K562 (cell line): ENCODE results near the gene OPA3. TPM values are rescaled to one million over a fixed set of nuclear protein-coding genes. Genes with fewer than 3 reads are reported as not detected.
A peak's percentile ranks its signal among the peaks of the same experiment; 100 is the strongest.

Source experiments
- BRD4 ChIP-seq: fragments of 200-600 bp; sonication (generic); IDR thresholded peaks from 2 replicates; pipeline ENCODE4 v1.6.1; 2017; ENCODE audit warnings: inconsistent platforms
- E2F6 ChIP-seq, 2 experiments: IDR thresholded peaks; 2 replicates each; pipeline ENCODE4 v1.6.1; 2011; ENCODE audit warnings: borderline replicate concordance in 1 of 2, control low read depth in 1 of 2, low read depth in 1 of 2, low read length in 1 of 2, mild to moderate bottlenecking in 1 of 2, mixed read lengths in 1 of 2, moderate library complexity in 1 of 2; ENCODE audit not compliant: insufficient read depth in 1 of 2, insufficient read length in 1 of 2, poor library complexity in 1 of 2, severe bottlenecking in 1 of 2; ENCODE audit errors: extremely low read depth in 1 of 2
- ELK1 ChIP-seq: sonication (generic); formaldehyde crosslinking; IDR thresholded peaks from 2 replicates; pipeline ENCODE4 v1.8.1; 2022; ENCODE audit warnings: missing genetic modification reagents
- ETV5 ChIP-seq: sonication (generic); formaldehyde crosslinking; IDR thresholded peaks from 2 replicates; pipeline ENCODE4 v1.4.0; 2020; ENCODE audit warnings: low read depth, mild to moderate bottlenecking, missing genetic modification reagents
- GABPA ChIP-seq: fragments of 200-800 bp; sonication (Bioruptor generic); conservative IDR thresholded peaks from 2 replicates; pipeline ENCODE4 v1.6.1; 2016; ENCODE audit warnings: low read depth, missing genetic modification characterization, missing compliant biosample characterization
- HDAC8 ChIP-seq: fragments of 450-650 bp; IDR thresholded peaks from 2 replicates; pipeline ENCODE4 v1.6.1; 2016; ENCODE audit warnings: mild to moderate bottlenecking, missing genetic modification characterization, moderate library complexity, missing compliant biosample characterization
- NFIC ChIP-seq: fragments of 450-650 bp; IDR thresholded peaks from 2 replicates; pipeline ENCODE4 v1.6.1; 2017; ENCODE audit warnings: mild to moderate bottlenecking, inconsistent platforms
- NR2C1 ChIP-seq, 2 experiments: fragments of 450-650 bp; IDR thresholded peaks; 2 replicates each; pipeline ENCODE4 v1.6.1; 2017; ENCODE audit warnings: mild to moderate bottlenecking in 2 of 2, antibody characterized with exemption in 1 of 2, inconsistent platforms in 1 of 2, missing compliant biosample characterization in 1 of 2, missing genetic modification characterization in 1 of 2
- PTBP1 ChIP-seq: fragments of 200-400 bp; formaldehyde crosslinking; IDR thresholded peaks from 2 replicates; pipeline ENCODE4 v1.6.1; 2017; ENCODE audit warnings: low read depth, low read length
- RBFOX2 ChIP-seq: fragments of 200-400 bp; formaldehyde crosslinking; IDR thresholded peaks from 2 replicates; pipeline ENCODE4 v1.6.1; 2017; ENCODE audit warnings: low read depth, mild to moderate bottlenecking, low read length, moderate library complexity
- SAFB ChIP-seq: fragments of 200-400 bp; formaldehyde crosslinking; IDR thresholded peaks from 2 replicates; pipeline ENCODE4 v1.6.1; 2017; ENCODE audit warnings: low read depth, low read length, borderline replicate concordance
- SIN3B ChIP-seq: fragments of 450-650 bp; IDR thresholded peaks from 2 replicates; pipeline ENCODE4 v1.6.1; 2017; ENCODE audit warnings: low read depth, mild to moderate bottlenecking, moderate library complexity
- SRSF3 ChIP-seq: fragments of 200-400 bp; formaldehyde crosslinking; IDR thresholded peaks from 2 replicates; pipeline ENCODE4 v1.6.1; 2016; ENCODE audit warnings: mild to moderate bottlenecking, low read length, moderate library complexity; ENCODE audit not compliant: insufficient read depth
- TBP ChIP-seq: optimal IDR thresholded peaks from 2 replicates; pipeline ENCODE3; 2011; ENCODE audit warnings: low read depth, low read length, improper control_type of control experiment
- THAP7 ChIP-seq: fragments of 250-450 bp; sonication (Bioruptor Pico); IDR thresholded peaks from 2 replicates; pipeline ENCODE4 v1.5.0; 2021
- TRIM25 ChIP-seq: fragments of 450-650 bp; IDR thresholded peaks from 2 replicates; pipeline ENCODE4 v1.7.0; 2016; ENCODE audit warnings: borderline replicate concordance
- VEZF1 ChIP-seq: fragments of 200-800 bp; sonication (Bioruptor generic); IDR thresholded peaks from 2 replicates; pipeline ENCODE4 v1.6.1; 2017; ENCODE audit warnings: missing genetic modification characterization, missing compliant biosample characterization
- ZBTB1 ChIP-seq: sonication (generic); formaldehyde crosslinking; IDR thresholded peaks from 2 replicates; pipeline ENCODE4 v1.8.1; 2023; ENCODE audit warnings: missing genetic modification reagents, low read depth, mild to moderate bottlenecking, borderline replicate concordance
- ZKSCAN3 ChIP-seq: fragments of 250-450 bp; sonication (Bioruptor Pico); IDR thresholded peaks from 2 replicates; pipeline ENCODE4 v1.4.0; 2020
- ZNF274 ChIP-seq: IDR thresholded peaks from 2 replicates; pipeline ENCODE4 v1.6.1; 2011; ENCODE audit warnings: low read depth, mild to moderate bottlenecking, low read length, moderate library complexity, borderline replicate concordance
- ZNF766 ChIP-seq: fragments of 200-800 bp; sonication (Bioruptor generic); conservative IDR thresholded peaks from 2 replicates; pipeline ENCODE4 v1.6.1; 2016; ENCODE audit warnings: missing genetic modification characterization, missing compliant biosample characterization
- polyA plus RNA-seq, 8 experiments: library from polyadenylated mRNA; depleted of rRNA in 4 of 8; stranded (reverse) in 5 of 8; unstranded in 3 of 8; fragments of >200 nt; fragmentation: Nextera tagmentation in 2 of 8; fragmentation: Illumina TruSeq in 1 of 8; extraction: Ambion mirVana in 2 of 8; extraction: Trizol in 1 of 8; gene quantifications; 2 replicates each; pipeline versions ENCODE4 v1.2.1 to v1.2.3, GENCODE V29; 2011 to 2014; ENCODE audit warnings: inconsistent platforms in 1 of 8, missing spikeins in 1 of 8
- total RNA-seq, 7 experiments: library from RNA; depleted of rRNA in 6 of 7; stranded (reverse); fragments of >200 nt in 6 of 7; fragmentation: Illumina TruSeq in 2 of 7; extraction: Trizol in 2 of 7; gene quantifications; 2 replicates each; pipeline versions ENCODE4 v1.2.1 to v1.2.3, GENCODE V29; 2011 to 2021; ENCODE audit warnings: low replicate concordance in 1 of 7

OPA3 gene
- total and polyA plus RNA-seq, 9 of the 15 experiments (the other 6 are each of a cell fraction or from before 2014, with no cell fraction given): 1.4 to 18.8 (median 9.0) TPM

- TF ChIP-seq HDAC8 (tag) (no peak), ZKSCAN3 (CRISPR knock-in tag) (no peak), SRSF3 (no peak), ZBTB1 (CRISPR knock-in tag) (peak; percentile 78; the same call in 1 of the 2 replicates), ETV5 (CRISPR knock-in tag) (peak; percentile 61), SAFB (no peak), ELK1 (CRISPR knock-in tag) (no peak), TRIM25 (peak; percentile 47; the same call in 1 of the 2 replicates), NFIC (peak; percentile 22; the same call in 1 of the 2 replicates), TBP (peak; percentile 46), ZNF274 (no peak), SIN3B (no peak), PTBP1 (no peak), ZNF766 (CRISPR knock-in tag) (no peak), RBFOX2 (peak; percentile 75), VEZF1 (peak; percentile 100), BRD4 (0 out of 2 replicates have a peak, but pooled peaks have one; percentile 39), NR2C1 (IDR thresholded peaks at IDR 0.05) (peak; percentile 88), NR2C1 (tag; IDR thresholded peaks at IDR 0.05) (peak; percentile 84), THAP7 (CRISPR knock-in tag) (no peak), E2F6 (IDR thresholded peaks at IDR 0.05; ENCODE audit: borderline replicate concordance in 1 of 2, extremely low read depth in 1 of 2, insufficient read depth in 1 of 2, insufficient read length in 1 of 2, low read depth in 1 of 2, low read length in 1 of 2, poor library complexity in 1 of 2, severe bottlenecking in 1 of 2) (no peak), GABPA (peak; percentile 92)
Observed at GRCh38 chr19:45508861-45509691, 75.5 kb downstream of the OPA3 start (continued).
